GM18519 (cell line): ENCODE measurements around the gene RPUSD1.
"Not testable (repeated sequence)": the region's sequence is repeated elsewhere in the genome, so short reads cannot be mapped to it uniquely, and the experiment has no call there.

Source experiments
- ATAC-seq: cut with Tn5 transposase; IDR thresholded peaks from one replicate; pipeline ENCODE4 v1.9.1; 2021; ENCODE audit warnings: mild to moderate bottlenecking, moderate library complexity; ENCODE audit not compliant: unreplicated experiment, low FRiP score

The RPUSD1 gene

DNA sequence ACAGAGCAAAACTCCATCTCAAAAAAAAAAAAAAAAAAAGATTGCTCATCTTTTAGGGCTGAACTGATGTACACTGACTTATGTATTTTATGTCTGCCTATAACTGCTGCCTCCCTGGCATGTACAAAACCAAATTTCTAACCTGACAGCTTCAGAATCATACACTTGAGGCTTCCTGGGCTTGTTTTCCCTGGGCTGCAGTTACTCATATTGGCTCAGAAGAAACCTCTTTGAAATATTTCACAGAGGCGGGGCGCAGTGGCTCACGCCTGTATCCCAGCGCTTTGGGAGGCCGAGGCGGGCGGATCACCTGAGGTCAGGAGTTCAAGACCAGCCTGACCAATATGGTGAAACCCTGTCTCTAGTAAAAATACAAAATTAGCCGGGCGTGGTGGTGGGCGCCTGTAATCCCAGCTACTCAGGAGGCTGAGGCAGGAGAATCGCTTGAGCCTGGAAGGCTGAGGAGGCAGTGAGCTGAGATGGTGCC is 34.0 kb downstream of the RPUSD1 start:
- ATAC-seq, result not testable (repeated sequence)

DNA sequence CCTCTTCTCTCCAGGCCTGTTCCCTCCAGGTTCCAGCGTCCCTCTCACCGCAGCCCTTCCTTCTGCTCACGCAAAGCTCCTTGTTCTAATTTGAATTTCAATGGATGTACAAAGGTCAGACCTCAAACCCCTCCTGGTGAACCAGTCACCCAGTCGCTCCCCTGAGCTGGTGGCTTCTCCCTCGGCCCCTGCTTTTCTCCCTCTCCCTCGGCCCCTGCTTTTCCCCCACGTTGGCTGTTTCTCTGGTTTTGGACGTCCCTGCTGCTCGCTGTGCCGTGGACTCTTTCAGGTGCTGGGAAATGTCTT is 36.2 kb downstream of the RPUSD1 start:
- no peak for ATAC-seq

DNA sequence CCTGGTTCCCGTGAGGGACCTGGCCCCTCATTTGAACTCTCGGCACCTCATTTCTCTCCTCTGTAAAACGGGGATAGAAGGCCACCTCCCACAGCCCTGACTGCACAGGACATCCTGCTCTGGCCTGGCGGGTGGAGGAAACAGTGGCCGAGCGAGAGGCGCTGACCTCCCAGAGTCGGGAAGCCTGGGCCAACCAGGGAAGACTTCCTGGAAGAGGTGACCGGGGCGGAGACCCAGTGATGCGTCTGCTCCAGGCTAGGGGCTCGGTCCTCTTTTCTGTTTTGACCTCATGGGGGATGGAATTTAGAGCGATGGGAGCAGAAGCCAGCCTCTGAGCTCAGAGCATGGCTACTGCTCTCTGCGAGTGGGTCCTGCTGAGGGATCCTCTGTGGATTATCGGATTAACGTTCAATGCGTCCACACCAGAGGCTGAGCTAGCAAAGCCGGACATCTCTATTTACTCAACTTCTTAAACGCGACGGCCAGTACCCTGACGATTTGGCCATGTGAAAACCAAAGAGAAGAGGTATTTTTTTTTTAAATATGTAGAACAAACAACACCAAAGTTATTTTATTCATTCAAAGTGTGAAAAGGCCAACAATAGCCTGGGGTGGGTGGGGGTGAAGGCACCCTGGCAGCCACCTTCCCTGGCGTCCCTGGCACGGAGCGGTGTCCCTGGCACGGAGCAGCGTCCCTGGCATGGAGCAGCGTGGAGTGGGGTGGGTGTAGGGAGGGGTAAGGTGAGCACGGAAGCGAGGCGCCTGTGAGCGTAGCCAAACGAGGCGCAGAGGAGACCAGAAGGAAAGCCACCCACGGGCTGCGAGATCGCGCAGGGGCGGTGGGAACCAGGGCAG is 36.8 kb downstream of the RPUSD1 start:
- no peak for ATAC-seq

DNA sequence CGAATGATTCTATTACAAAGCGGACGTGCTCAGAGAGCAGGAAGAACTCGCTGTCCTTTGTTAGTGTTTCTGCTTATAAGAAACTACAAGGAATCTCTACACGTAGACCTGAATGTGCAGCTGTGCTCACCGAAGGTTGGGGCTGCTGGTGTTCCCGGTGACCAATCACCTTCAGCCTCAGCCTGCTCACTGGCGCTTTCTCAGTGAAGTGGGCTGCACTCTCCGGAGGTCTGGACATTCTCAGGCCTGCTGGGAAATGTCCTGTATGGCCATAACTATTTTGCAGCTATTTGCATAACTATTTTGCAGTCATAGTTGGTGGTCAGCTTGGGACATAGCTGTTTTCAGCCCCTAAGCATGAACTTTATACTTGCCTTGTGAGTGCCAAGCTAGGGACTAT is 37.7 kb downstream of the RPUSD1 start:
- ATAC-seq, result no peak

DNA sequence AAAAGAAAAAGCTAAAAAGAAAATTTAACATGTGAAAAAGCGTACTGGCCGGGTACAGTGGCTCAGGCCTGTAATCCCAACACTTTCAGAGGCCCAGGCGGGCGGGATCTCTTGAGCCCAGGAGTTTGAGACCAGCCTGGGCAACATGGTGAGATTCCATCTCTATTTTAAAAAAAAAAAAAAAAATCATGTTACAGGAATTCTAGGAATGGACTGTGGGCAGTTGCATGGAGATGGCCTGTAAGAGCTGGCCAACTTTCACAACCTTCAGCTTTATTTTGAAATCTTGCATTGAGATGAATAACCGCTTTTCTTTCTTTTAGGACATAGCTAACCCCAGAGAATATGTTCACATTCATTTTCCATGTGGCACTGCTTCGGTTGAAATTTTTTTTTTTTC is 39.2 kb downstream of the RPUSD1 start:
- no peak for ATAC-seq

DNA sequence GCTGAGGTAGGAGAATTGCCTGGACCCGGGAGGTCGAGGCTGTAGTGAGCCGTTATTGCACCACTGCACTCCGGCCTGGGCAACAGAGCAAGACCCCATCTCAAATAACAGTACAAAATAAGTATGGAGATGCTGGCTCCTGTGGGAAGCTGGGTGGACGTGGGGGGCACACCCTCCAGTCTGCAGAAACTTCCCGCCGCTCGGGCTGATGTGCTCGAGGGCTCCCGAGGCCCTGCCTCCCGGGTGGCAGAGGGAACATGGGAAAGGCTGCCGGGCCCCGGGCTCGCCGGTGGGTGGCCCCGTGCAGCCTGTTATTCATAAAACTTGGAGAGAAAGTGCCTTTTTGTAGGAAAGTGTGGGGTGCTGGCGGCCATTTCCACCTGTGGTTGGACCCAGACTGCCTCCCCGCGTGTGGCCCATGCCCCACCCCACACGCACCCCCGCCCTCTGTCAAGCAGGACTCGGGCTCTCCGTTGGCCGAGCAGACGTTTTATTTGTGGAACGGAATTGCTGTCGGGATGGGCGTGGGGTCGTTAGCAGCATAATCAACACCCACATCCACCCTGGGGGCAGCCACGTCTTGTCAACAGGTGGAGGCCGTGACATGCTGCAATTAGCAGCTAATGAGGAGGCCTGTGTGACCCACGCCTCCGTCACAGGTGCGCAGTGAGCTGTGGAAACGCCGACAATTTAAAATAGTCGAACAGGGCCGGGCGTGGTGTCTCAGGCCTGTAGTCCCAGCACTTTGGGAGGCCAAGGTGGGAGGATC is 40.0 kb downstream of the RPUSD1 start:
- no peak for ATAC-seq

DNA sequence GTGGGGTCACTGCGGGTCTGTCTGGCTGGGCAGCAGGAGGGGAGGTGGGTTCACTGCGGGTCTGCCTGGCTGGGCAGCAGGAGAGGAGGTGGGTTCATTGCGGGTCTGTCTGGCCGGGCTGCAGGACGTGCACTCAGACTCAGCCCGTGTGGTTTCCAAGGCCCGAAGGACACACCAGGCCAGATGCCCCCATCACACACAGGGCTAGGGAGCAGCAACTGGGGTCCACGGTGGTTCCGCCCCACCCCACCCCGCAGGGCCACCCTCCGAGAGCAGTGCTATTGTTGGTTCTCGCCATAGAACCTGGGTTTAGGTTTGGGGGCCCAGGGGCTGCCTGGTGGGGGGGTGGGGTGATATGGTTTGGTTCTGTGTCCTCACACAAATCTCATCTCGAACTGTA is 41.5 kb downstream of the RPUSD1 start:
- no peak for ATAC-seq

DNA sequence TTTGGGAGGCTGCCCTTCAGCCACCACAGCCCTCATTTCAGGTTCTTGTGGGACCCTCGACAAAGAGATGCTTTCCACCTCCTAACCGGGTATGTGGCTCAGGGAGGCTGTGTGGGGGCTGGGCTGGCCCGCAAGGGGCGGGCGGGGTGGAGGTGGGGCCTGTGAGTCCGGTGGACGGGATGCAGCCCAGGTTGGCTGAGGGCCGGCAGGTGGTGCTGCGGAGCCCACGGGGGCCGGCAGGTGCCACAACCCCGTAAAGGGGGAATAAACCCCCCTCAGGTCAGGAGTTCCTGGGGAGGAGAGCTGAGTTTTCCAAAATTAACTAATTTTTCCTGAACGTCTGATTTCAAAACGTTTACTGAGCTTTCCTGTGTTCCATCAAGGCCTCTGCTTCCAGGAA is 42.4 kb downstream of the RPUSD1 start:
- no peak for ATAC-seq

DNA sequence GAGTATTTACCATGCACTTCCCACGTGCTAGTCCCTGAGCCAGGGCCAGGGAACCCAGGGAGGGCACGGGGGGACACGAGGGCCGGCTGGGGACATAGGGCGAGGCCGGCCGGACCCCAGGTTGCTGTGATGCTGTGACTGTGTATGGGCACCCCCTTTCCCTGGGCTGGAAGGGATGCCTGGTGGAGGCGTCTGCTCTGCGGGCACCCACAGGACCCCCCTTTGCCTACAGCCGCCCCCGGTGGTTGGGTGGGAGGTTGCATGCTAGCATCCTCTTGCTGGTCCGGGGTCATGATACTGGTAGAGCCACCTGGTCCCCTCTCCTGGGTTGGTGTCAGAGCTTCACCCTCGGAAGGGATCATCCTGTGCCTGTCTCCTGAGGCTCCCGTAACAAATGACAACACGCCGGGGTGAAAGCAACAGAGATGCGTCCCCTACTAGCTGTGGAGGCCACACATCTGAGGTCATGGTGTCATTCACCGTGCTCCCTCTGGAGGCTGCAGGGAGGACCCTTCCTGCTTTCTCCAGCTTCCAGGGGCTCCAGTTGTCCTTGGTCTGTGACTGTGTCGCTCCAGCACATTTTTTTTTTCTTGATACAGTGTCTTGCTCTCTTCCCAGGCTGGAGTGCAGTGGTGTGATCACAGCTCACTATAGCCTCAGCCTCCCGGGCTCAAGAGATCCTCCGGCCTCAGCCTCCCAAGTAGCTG is 44.2 kb downstream of the RPUSD1 start:
- no peak for ATAC-seq

DNA sequence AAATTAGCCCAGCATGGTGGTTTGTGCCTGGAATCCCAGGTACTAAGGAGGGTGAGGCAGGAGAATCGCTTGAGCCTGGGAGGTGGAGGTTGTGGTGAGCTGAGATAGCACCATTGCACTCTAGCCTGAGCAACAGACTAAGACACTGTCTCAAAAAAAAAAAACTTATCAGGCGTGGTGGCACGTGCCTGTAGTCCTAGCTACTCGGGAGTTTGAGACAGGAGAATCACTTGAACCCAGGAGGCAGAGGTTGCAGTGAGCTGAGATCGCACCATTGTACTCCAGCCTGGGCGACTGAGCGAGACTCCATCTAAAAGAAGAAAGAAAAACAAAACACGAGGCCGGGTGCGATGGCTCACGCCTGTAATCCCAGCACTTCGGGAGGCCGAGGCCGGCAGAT is 45.3 kb downstream of the RPUSD1 start:
- ATAC-seq, result not testable (repeated sequence)

DNA sequence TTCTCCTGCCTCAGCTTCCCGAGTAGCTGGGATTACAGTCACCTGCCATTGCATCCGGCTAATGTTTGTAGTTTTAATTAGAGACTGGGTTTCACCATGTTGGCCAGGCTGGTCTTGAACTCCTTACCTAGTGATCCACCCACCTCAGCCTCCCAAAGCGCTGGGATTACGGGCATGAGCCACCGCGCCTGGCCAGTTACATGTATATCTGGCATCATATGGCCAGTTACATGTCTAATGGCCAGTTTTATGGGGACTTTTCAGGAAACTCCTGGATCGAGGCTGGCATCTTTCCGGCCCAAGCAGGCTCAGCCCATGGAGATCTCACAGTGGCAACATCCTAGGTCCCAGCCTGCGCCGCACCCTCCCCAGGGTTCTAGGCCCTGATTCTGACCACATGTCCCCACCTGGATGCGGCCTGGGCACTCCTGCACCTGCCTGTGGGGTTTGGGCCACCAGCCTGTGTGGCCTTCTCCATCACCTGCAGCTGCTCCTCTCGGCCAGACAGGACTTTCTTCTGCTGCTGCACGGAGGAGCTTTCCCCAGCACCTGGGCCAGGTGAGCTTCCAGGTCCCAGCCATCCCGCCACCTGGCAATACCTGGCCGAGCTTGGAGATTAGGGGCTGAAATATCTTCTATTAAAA is 46.1 kb downstream of the RPUSD1 start:
- no peak for ATAC-seq

DNA sequence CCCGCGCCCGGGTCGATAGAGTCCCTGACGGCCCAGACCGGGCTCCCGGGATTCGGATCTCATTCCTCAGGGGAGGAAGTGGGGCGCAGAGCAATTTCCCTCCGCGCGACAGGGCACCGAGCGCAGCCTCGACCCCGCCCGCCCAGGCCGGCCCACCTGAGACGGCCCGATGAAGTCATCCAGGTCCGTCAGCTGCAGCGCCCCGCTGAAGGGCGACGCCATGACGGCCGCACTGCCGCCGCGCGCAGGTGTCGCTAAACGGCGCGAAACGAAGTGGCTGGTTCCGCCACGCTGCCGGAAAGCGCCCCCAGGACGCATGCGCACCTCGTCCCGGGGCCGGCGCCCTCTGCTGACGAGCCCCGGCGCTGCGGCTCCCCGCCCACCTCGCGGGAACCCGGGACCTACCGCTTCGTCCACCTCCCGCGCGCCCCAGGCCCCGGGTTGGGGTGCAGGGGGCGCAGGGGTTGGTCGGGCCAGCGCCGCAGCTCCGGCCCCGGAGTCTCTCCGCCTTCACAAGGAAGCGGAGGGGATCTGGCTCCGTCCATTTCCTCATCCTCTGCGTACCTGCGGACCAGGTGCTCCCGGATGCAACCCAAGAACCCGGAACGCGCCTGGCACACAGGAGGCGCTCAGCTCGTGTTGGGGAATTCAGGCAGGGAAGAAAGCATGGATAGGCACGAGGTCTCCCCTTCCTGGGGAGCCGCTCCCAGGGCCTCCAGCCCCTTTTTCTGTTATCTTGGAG is 47.2 kb downstream of the RPUSD1 start, which contains the start of gene CIAO3:
TSS of gene CIAO3 (minus strand) at position 234 of the 742 bp plus-strand sequence. CDS start at position 222, 12 bp downstream.
- ATAC-seq, result no peak

DNA sequence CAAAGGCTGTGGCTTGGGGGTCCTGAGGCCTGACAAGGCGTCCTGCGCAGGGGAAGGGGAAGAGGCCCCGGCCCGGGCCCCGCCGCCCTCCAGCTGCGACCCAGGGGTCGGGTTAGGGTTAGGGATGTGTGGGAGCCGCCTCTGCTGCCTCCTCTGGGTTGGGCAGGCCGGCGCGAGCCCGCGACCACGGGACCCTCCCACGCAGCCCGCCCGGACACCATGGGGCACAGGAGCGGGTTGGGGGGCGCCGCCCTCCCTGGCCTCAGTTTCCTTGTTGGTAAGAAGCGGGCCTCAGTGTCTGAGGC is 47.8 kb downstream of the RPUSD1 start:
- no peak for ATAC-seq

DNA sequence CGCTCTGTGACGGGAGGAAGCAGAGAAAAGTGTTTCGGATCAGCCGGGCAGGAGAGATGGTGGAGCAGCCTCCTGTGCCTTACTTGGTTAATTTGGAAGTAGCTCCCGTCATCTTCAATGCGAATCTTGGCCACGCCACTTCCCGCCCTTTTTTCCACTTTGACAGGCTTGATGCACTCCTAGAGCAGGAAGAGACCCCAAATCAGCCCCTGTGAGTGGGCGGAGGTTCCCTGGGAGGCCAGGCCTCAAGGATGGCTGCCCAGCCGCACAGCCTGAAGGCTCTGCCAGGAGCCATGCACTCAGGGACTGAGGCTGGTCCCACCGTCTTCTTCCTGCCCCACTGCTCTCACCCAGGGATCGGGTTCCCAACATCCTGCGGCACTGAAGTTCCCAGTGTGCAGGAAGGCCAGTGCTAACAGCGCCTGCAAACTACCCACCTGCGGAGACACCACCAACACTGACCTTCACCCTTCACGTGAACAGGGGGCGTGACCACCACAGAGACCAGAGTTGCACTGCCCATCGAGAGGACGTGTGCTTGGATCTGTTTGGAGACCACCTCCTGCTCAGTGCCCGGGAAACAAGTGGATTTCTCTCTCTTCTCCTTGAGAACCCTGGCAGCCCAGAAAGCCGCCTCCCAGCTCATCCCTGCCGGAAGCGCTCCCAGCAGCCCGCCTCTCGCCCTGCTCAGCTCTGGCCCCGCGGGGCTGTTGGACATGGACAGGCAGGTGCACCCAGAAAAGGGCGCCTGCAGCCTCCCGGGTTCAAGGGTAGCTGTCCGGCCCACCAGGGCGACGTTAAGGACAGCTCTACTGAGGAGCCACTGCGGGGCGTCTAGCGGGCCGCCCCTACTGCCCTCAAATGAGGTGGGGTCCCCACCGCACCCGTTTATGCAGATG is 48.4 kb downstream of the RPUSD1 start:
- no peak for ATAC-seq

DNA sequence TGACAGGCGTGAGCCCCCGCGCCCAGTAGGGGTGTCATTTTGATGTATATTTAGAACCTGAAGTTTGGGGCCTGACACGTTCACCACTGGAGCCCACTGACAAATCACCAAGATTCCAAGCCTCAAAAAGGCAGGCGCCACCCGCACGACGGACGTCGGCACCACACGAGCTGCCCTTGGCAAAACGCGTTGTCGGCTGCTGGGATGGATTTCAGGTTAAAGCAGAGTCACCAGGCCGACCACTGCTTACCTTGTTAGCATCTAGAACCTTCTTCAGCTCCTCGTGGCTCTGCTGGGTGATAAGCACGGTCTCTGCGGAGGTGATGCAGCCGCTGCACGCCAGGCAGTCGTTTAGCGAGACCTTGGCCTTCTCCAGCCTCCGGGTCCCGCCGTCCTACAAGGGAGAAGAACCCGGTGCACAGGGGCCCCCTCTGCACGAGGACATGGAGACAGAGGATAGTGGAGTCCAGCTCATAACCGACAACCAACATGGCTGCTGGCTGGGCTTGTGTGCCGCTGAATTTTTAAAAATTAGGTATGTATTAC is 51.2 kb downstream of the RPUSD1 start:
- ATAC-seq, result no peak

DNA sequence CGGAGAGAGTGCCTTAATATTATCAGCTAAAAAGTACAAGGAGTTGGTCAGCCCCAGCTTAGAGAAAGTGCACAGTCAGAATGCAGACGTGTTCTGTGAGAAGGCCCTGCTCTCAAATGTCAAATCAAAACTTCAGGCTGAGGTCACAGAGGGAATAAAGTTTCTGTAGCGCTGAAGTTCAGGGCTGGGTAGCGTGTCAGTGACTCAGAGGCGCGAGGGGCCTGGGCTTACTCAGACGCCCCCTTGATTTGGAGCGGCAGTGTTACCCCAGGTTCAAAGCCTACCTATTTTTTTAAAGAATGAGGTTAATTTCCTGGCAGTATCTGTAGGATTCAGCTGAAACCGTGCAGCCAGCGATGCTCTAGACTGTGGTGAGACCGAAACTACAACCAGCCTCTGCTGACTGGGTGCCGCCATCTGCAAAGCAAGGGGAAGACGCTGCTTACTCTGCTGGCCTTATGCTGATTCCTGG is 52.2 kb downstream of the RPUSD1 start:
- no peak for ATAC-seq

DNA sequence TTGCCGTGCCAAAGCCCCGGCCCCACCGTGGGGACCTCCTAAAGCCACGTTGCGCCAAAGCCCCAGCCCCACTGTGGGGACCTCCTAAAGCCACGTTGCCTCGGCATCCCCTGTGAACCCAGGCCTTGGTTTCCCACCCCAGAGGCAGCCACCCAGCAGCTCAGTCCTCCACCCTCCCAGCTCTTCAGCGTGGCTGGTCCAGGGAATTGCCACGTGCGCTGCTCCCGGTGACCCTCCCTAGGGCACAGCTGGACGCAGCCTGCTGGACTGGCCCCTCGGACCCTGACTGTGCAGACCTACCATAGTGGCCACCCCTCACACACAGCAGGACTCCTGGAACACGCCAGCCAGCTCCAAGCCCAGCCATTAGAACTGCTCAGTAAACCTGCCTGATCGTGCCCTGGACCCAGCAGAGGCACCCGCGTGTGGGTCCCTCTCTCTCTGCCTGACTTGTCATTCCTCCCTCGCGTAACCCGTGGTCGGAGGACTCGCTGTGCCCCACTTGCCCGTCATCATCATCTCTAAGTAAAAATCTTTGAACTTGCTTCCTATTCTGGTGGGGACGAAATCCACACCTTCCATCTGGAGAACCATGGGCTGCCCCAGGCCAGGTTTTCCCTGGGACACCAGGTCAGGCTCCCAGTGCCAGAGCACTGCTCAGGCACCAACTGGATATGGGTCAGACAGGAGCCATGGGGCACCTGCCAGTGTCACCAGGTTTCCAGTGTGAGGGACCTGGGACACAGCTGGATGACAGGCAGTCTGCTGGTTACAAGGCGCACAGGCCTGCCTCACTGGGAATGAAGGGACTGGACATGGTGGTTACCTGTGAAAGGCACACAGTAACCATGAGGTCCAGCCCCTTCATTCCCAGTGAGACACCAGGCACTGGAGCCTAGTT is 53.0 kb downstream of the RPUSD1 start:
- ATAC-seq, result no peak
